HG03439 (cell line): ENCODE measurements around the gene LDLR.

ENCODE experiments used
- ATAC-seq: cut with Tn5 transposase; IDR thresholded peaks from one replicate; pipeline ENCODE4 v1.9.1; 2021; ENCODE audit warnings: mild to moderate bottlenecking, moderate library complexity; ENCODE audit not compliant: unreplicated experiment

LDLR gene

GRCh38 chr19:11089254-11090013 is at the start of gene LDLR:
TSS of gene LDLR (plus strand) at chr19:11089463. CDS start at chr19:11089549, 86 bp downstream.
- peak; percentile 20 for ATAC-seq

GRCh38 chr19:11041194-11041593 is 48.1 kb upstream of the LDLR start:
- ATAC-seq, result no peak

GRCh38 chr19:11041966-11042627 is 47.2 kb upstream of the LDLR start:
- no peak for ATAC-seq

- no peak for ATAC-seq
These were observed 44.8 kb upstream of the LDLR start for GRCh38 chr19:11044431-11044830.

DNA sequence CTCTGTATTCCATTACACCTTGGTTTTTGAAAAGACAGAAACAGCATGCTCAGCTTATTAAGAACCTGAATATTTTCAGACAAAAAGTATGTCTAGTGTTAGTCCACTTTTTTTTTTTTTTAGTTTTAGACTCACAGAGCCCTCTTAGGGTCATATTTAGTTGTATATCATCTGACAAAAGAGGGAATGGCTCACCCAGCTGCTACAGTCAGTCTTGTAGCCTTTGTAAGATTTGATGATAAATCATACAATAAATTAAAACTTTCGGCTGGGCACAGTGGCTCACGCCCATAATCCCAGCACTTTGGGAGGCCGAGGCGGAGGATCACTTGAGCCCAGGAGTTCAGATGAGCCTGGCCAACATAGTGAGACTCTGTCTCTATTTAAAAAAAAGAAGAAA is 43.7 kb upstream of the LDLR start:
- ATAC-seq, result no peak

GRCh38 chr19:11046605-11047354 is 42.5 kb upstream of the LDLR start:
- no peak for ATAC-seq

DNA sequence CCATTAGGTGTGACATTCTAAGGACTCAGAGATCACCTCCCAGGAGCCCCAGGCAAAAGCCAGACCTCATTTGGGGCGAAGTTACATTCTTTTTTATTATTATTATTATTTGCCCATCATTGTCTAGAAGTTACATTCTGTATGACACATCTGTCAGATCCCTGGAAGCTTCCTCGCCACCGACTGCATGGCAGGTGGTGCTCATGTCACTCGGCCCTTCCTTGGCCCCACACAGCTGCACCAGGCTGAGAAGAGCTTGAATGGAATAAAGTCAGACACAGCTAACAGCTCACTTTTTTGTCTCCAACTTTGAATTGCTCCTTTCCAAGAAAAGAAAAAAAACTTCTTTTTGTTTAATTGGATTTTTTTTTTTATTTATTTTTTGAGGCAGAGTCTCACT is 41.4 kb upstream of the LDLR start:
- ATAC-seq, result no peak

GRCh38 chr19:11050323-11051114 is 38.7 kb upstream of the LDLR start:
- ATAC-seq, result no peak

- no peak for ATAC-seq
These were observed 35.5 kb upstream of the LDLR start for GRCh38 chr19:11053817-11054195.

- ATAC-seq, result no peak
These were observed 35.1 kb upstream of the LDLR start for GRCh38 chr19:11054200-11054599.

GRCh38 chr19:11054628-11055027 is 34.6 kb upstream of the LDLR start:
- ATAC-seq, result no peak

- ATAC-seq, result no peak
These were observed 30.8 kb upstream of the LDLR start for GRCh38 chr19:11058246-11059030.

DNA sequence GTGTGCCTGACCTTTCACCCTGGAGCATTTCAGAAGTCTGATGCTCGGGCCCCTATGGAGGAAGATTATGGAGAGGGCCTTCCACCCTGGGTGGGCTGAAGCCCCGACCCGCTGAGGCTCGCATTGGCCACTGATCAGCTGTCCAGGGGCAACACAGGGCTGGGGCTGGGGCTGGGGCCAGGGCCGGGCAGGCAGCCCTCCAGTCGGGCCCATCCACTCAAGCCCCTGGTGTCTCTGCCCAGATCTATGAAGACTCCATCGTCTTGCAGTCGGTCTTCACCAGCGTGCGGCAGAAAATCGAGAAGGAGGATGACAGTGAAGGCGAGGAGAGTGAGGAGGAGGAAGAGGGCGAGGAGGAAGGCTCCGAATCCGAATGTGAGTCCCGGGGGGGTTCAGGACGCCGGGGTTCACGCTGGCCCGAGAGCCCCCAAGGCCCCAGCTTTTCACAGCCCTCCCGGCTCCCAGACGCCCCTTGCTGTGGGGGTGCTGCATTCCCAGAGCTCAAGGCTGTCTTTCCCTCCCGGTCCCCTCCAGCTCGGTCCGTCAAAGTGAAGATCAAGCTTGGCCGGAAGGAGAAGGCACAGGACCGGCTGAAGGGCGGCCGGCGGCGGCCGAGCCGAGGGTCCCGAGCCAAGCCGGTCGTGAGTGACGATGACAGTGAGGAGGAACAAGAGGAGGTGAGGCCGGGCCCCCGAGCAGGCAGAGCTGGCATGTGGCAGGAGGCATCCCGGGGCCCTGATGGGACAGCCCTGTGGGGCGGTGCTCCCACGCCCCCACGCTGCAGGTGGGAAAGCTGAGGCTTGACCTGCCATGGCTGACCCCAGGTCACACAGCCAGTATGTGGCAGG is 29.5 kb upstream of the LDLR start:
- no peak for ATAC-seq

DNA sequence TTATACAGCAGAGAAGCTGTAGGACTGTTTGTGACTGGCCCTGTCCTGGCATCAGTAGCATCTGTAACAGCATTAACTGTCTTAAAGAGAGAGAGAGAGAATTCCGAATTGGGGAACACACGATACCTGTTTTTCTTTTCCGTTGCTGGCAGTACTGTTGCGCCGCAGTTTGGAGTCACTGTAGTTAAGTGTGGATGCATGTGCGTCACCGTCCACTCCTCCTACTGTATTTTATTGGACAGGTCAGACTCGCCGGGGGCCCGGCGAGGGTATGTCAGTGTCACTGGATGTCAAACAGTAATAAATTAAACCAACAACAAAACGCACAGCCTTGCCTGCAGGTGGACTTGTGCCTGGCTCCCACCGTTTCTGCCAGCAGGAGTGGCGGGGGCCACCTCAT is 27.3 kb upstream of the LDLR start:
- ATAC-seq, result no peak

DNA sequence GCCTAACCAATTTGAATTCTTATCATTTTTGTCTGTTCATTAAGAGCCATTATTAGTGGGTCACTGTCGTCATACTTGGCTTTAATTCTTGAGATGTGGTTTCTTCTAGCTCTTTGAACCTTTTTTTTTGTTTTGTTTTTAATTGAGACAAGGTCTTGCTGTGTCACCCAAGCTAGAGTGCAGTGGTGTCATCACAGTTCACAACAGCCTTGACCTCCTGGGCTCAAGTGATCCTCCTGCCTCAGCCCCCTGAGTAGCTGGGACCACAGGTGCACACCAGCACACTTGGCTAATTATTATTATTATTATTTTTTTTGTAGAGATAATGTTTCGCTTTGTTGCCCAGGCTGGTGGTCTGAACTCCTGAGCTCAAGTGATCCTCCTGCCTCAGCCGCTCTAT is 25.8 kb upstream of the LDLR start:
- ATAC-seq, result no peak

- no peak for ATAC-seq
These were observed 24.4 kb upstream of the LDLR start for GRCh38 chr19:11064831-11065303.

- no peak for ATAC-seq
These were observed 22.9 kb upstream of the LDLR start for GRCh38 chr19:11066326-11066725.

- ATAC-seq, result no peak
These were observed 21.7 kb upstream of the LDLR start for GRCh38 chr19:11067356-11068113.

DNA sequence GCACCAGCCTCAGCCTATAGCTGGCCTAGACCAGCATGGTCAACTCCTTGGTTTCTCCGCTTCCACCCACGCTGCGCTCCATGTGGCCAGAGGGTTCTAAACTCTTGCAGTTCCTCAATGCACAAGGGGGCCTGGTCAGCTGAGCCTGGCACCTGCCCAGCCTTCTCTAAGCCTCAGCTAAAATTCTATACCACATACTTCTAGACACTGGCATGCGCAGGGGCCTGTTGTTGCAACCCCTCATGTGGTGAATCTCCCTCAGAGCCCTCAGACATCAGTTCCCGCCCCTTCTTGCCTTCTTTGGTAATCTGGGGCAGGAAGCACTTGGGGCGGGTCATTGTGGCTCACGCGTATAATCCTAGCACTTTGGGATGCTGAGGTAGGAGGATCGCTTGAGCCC is 19.7 kb upstream of the LDLR start:
- no peak for ATAC-seq
